Memory B cell (primary cell): Measurements from ENCODE around the gene ST6GALNAC3.

Experiments used
- ATAC-seq: fragments of 150-1000 bp; cut with Tn5 transposase; 2 replicates; pipeline ENCODE4 v1.10.0; 2021; ENCODE audit warnings: low read depth, mild to moderate bottlenecking, moderate library complexity
- DNase-seq, 2 donors: peaks; one replicate each; pipeline ENCODE4 v3.0.0; 2022; ENCODE audit warnings: low spot score in 2 of 2
- H3K27ac Mint-ChIP-seq: one replicate; pipeline ENCODE4 v1.8.0; 2022; ENCODE audit warnings: mild to moderate bottlenecking, moderate library complexity, mixed read lengths
- H3K27me3 Mint-ChIP-seq: one replicate; pipeline ENCODE4 v1.8.0; 2022; ENCODE audit warnings: mixed read lengths
- H3K36me3 Mint-ChIP-seq: one replicate; pipeline ENCODE4 v1.8.0; 2022; ENCODE audit warnings: mild to moderate bottlenecking, mixed read lengths
- H3K4me1 Mint-ChIP-seq: one replicate; pipeline ENCODE4 v1.8.0; 2022; ENCODE audit warnings: mixed read lengths
- H3K4me3 Mint-ChIP-seq: one replicate; pipeline ENCODE4 v1.8.0; 2022; ENCODE audit warnings: mild to moderate bottlenecking, moderate library complexity, mixed read lengths
- H3K9me3 Mint-ChIP-seq: one replicate; pipeline ENCODE4 v1.8.0; 2022; ENCODE audit warnings: mixed read lengths

The ST6GALNAC3 gene

DNA sequence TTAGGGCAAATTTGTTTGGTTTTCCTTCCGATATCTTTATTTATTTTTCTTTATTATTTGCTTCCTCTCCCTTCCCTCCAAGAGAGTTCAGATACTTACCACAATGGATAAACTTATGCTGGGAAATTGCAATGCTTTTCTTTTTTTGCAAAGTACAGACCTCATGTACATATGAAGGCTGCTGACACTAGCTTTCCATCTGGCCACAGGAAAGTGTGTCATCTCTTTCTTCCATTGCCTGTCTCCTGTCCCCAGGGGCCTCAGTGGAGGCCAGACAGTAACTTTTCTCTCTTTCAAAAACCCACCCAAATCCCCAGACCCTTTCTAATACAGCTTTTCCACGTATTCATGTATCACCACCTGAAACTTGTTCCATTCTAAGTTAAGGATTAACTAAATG is 73.9 kb downstream of the ST6GALNAC3 start:
- Mint-ChIP-seq H3K4me1 (no peaks in the 10 kb centered on the region), H3K36me3 (no peaks in the 10 kb centered on the region), H3K9me3 (no peaks in the 10 kb centered on the region), H3K27me3 (peaks cover 9% of the 10 kb centered on the region), H3K4me3 (no peak overlapping the region), H3K27ac (no peak overlapping the region)
- DNase-seq (no peak), ATAC-seq (no peak)

DNA sequence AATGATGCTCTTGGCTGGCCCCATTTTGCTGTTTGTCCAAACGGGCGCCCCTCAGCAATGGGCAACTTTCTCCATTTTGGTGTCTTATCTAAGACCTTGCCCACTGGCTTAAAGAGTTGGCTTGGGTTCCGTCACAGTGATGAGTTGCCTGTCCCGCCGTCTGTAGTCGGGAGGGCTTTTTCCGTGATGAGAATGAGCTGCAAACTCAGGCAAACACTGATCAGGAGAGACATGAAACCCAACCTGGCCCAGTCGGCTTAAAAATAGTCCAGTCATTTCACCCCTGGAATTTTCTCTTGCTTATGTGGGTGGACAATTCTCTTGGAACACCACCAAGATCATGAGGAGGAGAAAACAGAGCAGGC is 79.3 kb downstream of the ST6GALNAC3 start:
- H3K9me3 Mint-ChIP-seq, result no peaks in the 10 kb centered on the region
- no peak for ATAC-seq
- H3K4me3 Mint-ChIP-seq, result peak overlapping the region; percentile 90
- H3K4me1 Mint-ChIP-seq, result peaks cover 6% of the 10 kb centered on the region
- peak overlapping the region; percentile 28 for H3K27ac Mint-ChIP-seq
- no peak for DNase-seq
- peaks cover 7% of the 10 kb centered on the region for H3K27me3 Mint-ChIP-seq
- no peaks in the 10 kb centered on the region for H3K36me3 Mint-ChIP-seq

DNA sequence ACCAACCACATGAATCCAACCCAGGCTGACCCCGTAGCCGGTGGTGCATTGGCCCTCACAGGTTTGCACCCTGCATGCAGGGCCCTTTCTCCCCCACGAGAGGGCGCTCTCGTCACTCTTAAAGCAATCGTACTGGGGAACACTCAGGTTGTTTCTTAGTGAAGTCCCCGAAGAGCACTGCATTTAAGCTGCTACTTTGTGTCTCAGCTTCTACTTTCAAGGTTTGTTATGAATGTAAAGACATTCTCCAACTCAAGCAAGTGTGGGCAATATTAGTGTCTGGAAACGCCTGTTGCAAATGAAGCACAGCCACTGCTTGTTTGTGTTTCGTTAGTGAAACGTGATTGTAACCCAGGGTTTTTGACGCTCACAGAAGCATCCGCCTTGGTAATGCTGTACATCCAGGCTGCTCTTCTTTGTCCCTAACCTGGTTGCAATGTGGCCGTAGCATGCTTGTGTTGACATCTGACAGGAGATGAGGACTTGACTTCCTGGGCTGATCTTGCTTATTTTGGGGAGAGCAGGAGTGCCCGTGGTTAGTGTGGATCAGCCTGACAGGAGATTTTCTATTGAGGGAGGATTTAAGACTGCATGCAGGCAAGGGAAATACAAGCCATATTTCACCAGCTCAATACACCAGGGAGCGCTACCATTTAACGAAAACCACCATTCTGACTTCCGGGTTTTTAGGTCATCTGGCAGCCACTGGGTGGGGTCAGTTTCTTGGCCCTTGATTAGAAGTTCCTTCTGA is 79.8 kb downstream of the ST6GALNAC3 start:
- H3K27me3 Mint-ChIP-seq, result peaks cover 7% of the 10 kb centered on the region
- peak; percentile 69 to 73 for DNase-seq
- no peaks in the 10 kb centered on the region for H3K9me3 Mint-ChIP-seq
- peak; percentile 85 for ATAC-seq
- H3K4me1 Mint-ChIP-seq, result peaks cover 6% of the 10 kb centered on the region
- H3K4me3 Mint-ChIP-seq, result peak overlapping the region; percentile 90
- H3K36me3 Mint-ChIP-seq, result no peaks in the 10 kb centered on the region
- peak overlapping the region; percentile 28 for H3K27ac Mint-ChIP-seq

DNA sequence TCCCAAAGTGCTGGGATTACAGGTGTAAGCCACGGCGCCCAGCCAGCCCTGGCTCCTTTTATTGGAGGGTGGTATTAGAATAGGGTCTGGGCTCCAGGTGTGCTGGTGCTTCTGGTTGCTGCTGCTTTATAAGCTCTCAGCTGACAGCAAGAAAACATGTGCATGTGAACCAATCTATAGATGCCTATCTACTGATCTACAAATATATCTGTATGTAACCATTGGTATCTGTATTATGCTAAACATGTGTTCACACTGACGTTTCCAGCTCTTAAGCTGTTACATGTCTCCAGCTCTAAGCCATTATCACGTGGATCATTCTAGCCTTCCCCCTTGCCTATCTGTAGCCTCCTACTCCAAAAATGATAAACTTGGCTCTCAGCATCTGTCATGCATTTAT is 82.4 kb downstream of the ST6GALNAC3 start:
- no peak overlapping the region for H3K4me3 Mint-ChIP-seq
- no peak for ATAC-seq
- H3K27ac Mint-ChIP-seq, result no peak overlapping the region
- no peak for DNase-seq
- H3K27me3 Mint-ChIP-seq, result no peaks in the 10 kb centered on the region
- no peaks in the 10 kb centered on the region for H3K9me3 Mint-ChIP-seq
- no peaks in the 10 kb centered on the region for H3K36me3 Mint-ChIP-seq
- peaks cover 6% of the 10 kb centered on the region for H3K4me1 Mint-ChIP-seq

DNA sequence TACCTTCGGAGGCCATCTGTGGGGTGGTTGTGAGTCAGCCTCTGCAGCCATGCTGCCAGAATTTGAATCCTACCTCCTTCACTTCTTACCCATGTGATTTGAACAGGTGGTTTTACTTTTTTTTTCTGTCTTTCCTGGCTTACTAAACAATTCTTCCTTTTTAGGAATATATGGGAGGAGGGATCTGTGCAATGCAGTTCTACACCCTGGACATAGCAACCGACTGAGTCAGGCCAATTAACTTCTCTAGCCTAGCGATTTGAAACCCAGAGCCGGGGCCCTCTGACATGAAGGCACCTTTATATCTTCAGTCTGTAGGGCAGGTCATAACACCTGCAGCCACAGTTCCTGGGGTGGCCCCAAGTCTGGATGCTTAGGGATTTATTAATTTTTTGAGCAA is 83.6 kb downstream of the ST6GALNAC3 start:
- Mint-ChIP-seq H3K27me3 (no peaks in the 10 kb centered on the region), H3K36me3 (no peaks in the 10 kb centered on the region), H3K27ac (no peak overlapping the region), H3K9me3 (no peaks in the 10 kb centered on the region), H3K4me1 (peaks cover 6% of the 10 kb centered on the region), H3K4me3 (no peak overlapping the region)
- ATAC-seq (no peak), DNase-seq (no peak)

DNA sequence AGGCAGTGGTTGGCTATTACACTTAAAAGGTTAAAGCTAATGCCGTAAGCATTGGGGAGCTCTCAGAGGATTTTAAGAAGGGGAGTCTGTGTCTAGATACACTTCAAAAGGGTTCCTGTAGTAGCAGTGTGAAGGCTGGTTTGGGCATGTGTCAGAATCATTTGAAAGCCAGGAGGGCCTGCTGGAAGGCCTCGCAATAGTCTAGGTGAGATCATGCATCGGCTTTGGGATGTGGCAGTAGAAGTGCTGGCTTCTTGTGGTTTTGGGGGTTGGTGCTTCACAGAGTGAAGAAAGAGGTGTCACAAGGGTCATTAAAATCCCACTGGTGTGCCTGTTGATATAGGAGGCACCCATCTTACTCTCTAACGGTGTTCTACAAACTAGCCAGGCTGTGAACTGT is 85.7 kb downstream of the ST6GALNAC3 start:
- Mint-ChIP-seq H3K4me1 (no peaks in the 10 kb centered on the region), H3K36me3 (no peaks in the 10 kb centered on the region), H3K27me3 (no peaks in the 10 kb centered on the region), H3K27ac (no peak overlapping the region), H3K4me3 (no peak overlapping the region), H3K9me3 (no peaks in the 10 kb centered on the region)
- no peak for ATAC-seq
- no peak for DNase-seq

DNA sequence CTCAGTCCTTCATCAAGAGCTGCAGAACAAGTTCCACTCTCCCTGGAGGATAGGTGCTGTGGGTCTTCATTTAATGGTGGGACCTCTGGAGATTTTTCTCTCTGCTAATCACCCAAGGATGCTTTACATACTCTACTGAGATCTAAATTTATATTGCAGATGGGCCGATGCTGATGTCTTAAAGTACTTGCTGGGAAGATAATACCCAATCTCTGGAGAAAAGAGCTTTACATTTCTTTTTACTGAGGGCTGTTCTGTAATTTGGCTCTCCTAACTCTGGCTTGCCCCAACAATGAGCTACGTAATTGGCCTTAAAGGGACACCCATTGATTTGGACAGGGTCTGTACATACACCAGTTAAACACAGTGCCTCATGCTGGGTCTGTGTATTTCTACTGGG is 86.9 kb downstream of the ST6GALNAC3 start:
- no peak for ATAC-seq
- peaks cover 3% of the 10 kb centered on the region for H3K9me3 Mint-ChIP-seq

DNA sequence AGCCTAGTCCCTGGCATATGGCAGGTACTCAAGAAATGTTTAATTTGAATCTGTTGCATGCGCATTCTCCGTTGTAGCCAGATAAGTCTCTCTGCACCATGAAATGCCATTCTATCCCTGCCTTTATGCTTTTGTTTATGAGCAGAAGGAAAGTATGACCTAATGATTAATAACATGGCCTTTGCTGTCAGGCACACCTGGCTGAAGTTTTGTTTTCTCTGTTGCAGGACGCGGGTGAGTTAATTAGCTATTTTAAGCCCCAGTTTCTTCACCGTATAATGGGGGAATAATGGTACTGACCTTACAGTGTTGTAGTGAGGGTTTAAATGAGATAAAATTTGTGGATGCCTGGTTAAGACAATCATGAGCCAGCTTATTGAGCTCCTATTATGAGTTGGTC is 87.7 kb downstream of the ST6GALNAC3 start:
- no peaks in the 10 kb centered on the region for H3K36me3 Mint-ChIP-seq
- H3K4me3 Mint-ChIP-seq, result no peak overlapping the region
- no peaks in the 10 kb centered on the region for H3K27me3 Mint-ChIP-seq
- peaks cover 3% of the 10 kb centered on the region for H3K9me3 Mint-ChIP-seq
- ATAC-seq (no peak), DNase-seq (no peak)
- H3K4me1 Mint-ChIP-seq, result no peaks in the 10 kb centered on the region
- H3K27ac Mint-ChIP-seq, result no peak overlapping the region

More for the DNA sequence above, 86.9 kb downstream of the ST6GALNAC3 start:
- no peak overlapping the region for H3K4me3 Mint-ChIP-seq
- DNase-seq, result no peak
- no peak overlapping the region for H3K27ac Mint-ChIP-seq
- H3K4me1 Mint-ChIP-seq, result no peaks in the 10 kb centered on the region
- no peaks in the 10 kb centered on the region for H3K36me3 Mint-ChIP-seq
- no peaks in the 10 kb centered on the region for H3K27me3 Mint-ChIP-seq

DNA sequence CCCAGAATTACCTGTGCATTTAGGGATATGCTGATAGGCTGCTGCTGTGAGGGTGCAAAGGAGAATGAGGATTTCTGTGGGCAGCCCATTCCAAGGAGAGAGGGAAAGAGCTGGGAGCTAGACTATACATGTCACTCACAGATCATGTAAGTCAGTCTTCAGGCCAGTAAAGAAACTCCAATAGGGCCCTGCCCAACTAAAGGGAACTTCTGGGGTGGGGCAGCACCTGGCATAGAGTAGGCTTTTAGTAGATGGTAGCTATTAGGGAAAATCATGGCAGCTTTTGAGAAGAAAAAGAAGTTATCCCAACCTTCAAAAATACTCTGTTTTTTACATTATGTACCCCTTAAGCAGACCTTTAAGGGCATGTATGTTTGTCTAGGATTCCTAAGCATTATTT is 89.6 kb downstream of the ST6GALNAC3 start:
- DNase-seq, result no peak
- Mint-ChIP-seq H3K36me3 (peaks cover 2% of the 10 kb centered on the region), H3K9me3 (peaks cover 9% of the 10 kb centered on the region), H3K4me1 (no peaks in the 10 kb centered on the region), H3K27me3 (no peaks in the 10 kb centered on the region), H3K4me3 (no peak overlapping the region), H3K27ac (no peak overlapping the region)
- no peak for ATAC-seq

DNA sequence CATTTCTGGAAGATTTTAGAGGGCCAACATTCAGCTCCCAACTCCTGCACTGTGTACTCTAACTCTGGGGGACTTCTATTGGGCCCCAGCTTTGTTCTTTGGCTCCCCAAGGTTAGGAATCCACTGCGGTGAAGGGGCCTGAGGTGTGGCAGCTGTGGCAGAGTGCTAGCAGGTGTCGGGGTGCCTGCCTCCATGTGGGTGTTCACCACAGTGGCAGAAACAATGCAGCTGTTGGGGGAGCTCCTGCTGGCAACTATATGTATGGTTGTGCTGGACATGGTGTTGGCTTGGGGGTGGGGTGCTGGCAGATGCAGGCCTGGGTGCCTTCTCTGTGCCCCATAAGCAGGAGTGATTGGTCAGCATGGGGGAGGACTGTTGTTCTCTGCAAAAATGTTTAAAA is 95.5 kb downstream of the ST6GALNAC3 start:
- H3K9me3 Mint-ChIP-seq, result peaks cover 9% of the 10 kb centered on the region
- peaks cover 2% of the 10 kb centered on the region for H3K36me3 Mint-ChIP-seq
- DNase-seq, result no peak
- H3K4me3 Mint-ChIP-seq, result no peak overlapping the region
- ATAC-seq, result no peak
- peaks cover 2% of the 10 kb centered on the region for H3K4me1 Mint-ChIP-seq
- H3K27me3 Mint-ChIP-seq, result no peaks in the 10 kb centered on the region
- H3K27ac Mint-ChIP-seq, result no peak overlapping the region

DNA sequence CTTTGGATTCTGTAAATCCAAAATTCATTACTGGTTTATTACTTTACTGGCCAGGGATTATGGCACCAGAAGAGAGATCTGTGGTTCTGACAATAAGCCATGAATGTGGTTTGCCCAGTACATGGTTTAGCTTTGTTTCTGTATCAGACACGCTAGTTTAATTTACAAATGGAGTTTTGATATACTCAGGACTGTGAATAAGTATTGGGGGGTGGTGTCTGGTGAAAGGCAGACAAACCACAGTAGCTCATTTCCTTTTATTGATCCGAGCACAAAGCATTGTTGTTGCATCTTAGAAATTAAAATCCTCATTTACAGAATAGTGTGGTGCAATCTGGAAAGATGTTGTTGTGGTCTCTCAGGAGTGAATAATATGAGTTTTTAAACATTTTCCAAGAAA is 96.0 kb downstream of the ST6GALNAC3 start:
- Mint-ChIP-seq H3K9me3 (peaks cover 9% of the 10 kb centered on the region), H3K36me3 (peaks cover 2% of the 10 kb centered on the region), H3K4me3 (no peak overlapping the region), H3K27ac (no peak overlapping the region), H3K4me1 (peaks cover 2% of the 10 kb centered on the region), H3K27me3 (no peaks in the 10 kb centered on the region)
- DNase-seq, result no peak
- no peak for ATAC-seq

DNA sequence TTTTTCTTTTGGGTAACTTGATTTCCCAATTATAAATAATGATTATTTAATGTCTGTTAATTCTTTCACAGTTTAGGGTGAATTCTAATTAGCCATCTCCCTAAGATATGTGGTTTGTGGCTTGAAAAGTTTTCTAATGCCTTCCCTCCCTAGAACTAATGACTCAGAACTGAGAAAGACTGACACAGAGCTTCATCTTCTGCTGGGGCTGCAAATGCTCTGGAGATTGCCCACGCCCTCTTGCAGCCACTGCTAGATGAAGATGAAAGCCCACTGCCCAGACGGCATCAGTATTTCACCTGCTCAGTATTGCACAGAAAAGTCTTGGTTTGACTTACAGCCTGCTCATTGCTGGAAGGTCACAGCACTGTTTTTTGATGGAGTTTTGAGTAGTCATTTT is 101.5 kb downstream of the ST6GALNAC3 start:
- Mint-ChIP-seq H3K9me3 (peaks cover 2% of the 10 kb centered on the region), H3K27ac (no peak overlapping the region), H3K36me3 (peaks cover 2% of the 10 kb centered on the region), H3K4me1 (peaks cover 8% of the 10 kb centered on the region), H3K4me3 (no peak overlapping the region), H3K27me3 (peaks cover 2% of the 10 kb centered on the region)
- DNase-seq (no peak), ATAC-seq (no peak)

DNA sequence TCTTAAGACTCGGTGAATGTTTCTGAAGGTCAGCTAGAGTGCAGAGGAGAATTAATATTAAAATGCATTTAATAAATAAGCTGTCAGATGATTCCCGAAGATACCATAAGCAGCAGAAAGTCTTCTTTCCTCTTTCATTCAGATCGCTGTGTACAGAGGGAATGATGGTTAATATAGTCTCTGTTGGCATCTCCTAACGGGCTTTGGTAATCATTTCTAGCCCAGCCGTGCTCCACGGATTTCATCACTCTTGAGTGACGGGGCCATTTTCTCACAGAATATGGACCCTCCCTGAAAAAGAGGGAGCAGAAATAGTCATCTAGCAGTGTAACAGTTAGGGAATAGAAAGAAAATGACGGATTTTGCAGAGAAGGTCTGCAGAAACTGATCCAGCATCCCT is 103.1 kb downstream of the ST6GALNAC3 start:
- no peak for DNase-seq

DNA sequence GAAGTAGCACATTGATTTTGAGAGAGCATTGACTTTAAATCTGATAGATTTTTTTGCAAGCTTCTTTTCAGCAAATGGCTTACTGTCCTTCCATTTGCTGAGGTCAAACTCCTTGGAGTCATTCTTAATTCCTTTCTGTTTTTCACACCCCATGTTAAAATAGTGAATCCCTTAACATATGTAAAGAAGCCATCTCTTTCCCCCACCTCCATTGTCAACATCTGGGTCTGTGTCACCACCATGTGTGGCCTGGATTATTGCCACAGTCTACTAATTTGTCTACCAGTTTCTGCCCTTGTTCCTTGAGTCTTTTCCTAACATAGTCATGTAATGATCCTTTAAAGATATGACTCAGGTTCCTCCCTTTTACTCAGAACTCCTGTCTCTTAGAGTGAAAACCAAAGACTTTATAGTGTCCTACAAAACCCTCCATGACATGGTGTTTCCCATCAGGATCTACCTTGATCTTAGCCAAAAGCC is 104.7 kb downstream of the ST6GALNAC3 start:
- H3K9me3 Mint-ChIP-seq, result peaks cover 2% of the 10 kb centered on the region
- DNase-seq, result no peak
- no peak overlapping the region for H3K27ac Mint-ChIP-seq

More for the DNA sequence above, 103.1 kb downstream of the ST6GALNAC3 start:
- Mint-ChIP-seq H3K27ac (no peak overlapping the region), H3K36me3 (peaks cover 2% of the 10 kb centered on the region), H3K4me3 (no peak overlapping the region), H3K27me3 (peaks cover 2% of the 10 kb centered on the region), H3K4me1 (peaks cover 8% of the 10 kb centered on the region), H3K9me3 (peaks cover 2% of the 10 kb centered on the region)
- ATAC-seq, result no peak

DNA sequence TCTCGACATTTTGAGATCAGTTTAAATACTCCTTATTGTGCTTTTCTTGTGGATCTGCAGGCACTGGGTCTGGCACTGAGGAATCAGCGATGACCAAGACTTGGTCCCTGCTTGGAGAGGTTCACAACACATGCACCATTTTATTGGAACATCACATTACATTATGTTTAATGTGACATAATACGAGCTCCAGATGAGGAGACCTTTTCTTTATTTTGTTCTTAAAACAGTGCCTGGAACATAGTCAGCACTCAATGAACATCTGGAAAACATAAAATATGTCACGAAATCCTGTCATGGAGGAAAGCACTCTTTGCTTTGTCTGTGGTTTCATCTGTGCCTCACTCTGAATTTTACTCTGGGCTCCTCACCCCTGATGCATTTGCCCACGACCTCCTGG is 110.7 kb downstream of the ST6GALNAC3 start:
- ATAC-seq (no peak), DNase-seq (no peak)
- Mint-ChIP-seq H3K9me3 (peaks cover 2% of the 10 kb centered on the region), H3K4me3 (no peak overlapping the region), H3K27ac (no peak overlapping the region), H3K36me3 (peaks cover 2% of the 10 kb centered on the region), H3K4me1 (no peaks in the 10 kb centered on the region), H3K27me3 (peaks cover 12% of the 10 kb centered on the region)

More for the DNA sequence above, 104.7 kb downstream of the ST6GALNAC3 start:
- Mint-ChIP-seq H3K4me1 (peaks cover 6% of the 10 kb centered on the region), H3K4me3 (no peak overlapping the region), H3K36me3 (peaks cover 2% of the 10 kb centered on the region), H3K27me3 (peaks cover 2% of the 10 kb centered on the region)
- ATAC-seq, result no peak
